GDM1 (cell line): ENCODE data around the gene CTAG1B.
"Not testable (repeated sequence)": the region's sequence is repeated elsewhere in the genome, so short reads cannot be mapped to it uniquely, and the experiment has no call there.

Source experiments
- DNase-seq: peaks from one replicate; lab custom pipeline; 2025; lab: John Stamatoyannopoulos, UW

CTAG1B gene

DNA sequence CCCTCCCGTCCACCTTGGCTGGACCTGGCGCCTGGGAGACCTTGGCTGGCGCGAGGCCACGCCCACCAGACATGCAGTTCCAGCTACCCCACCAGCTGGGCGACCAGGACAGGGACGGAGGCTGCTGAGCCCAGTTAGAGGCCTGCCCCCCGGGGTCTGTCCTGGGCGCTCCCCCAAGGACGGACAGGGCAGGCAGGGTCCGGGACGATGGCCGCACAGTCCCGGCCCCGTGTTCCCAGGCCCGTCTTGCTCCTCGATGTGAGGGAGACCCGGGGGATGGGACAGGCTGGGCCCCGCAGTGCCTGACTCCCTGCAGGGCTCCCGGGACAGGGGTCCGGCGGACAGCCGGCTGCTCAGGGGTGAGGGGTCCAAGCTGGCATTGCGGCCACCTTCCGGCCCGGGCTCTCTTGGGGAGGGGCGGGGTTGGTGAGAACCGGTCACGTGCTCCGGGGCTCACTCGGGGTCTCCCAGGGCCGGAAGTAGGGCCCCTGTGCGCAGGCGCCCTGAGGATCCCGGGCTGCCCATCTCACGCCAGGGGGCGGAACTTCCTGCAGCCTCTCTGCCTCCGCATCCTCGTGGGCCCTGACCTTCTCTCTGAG lies 34.4 kb downstream of the CTAG1B start, which contains the start of gene CTAG1A:
Gene CTAG1A (plus strand): TSS at position 549 of the 599 bp plus-strand sequence. CDS start 74 bp downstream, outside the sequence.
- DNase-seq = not testable (repeated sequence)

DNA sequence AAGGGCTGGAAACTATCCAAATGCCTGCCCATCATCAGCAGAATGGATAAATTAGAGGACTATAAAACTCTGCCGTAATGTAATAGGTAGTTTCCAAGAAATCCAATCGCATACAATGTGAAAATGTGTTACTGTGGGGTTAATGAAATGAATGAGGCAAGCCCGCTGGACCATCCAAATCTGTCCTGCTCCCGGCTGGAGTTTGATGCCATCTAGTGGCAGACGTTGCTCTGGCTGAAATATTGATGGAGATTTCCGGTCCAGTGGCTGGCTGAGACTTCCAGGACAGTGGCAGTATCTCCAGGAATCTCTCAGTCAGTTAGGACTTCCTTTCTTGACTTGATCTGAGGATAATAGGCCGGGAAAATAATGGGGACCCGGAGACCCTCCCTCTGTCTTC lies 36.1 kb downstream of the CTAG1B start:
- DNase-seq = not testable (repeated sequence)

DNA sequence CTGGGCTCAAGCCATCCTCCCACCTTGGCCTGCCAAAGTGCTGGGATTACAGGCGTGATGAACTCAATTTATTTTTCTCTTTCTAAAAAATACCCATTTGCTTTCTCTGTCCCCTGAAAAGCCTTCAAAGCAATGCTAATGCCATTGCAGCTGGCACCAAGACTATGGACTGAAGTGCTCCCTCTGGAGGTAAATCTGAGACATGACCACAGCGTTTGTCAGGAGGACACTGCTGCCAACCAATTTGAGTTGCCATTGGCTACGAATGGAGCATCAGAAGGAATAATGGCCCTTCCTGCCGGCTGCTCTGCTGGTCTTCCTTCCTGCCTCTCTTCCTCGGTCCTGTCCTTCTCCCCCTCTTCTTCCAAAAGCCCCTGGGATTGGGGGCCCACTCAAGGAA lies 44.0 kb downstream of the CTAG1B start:
- not testable (repeated sequence) for DNase-seq

DNA sequence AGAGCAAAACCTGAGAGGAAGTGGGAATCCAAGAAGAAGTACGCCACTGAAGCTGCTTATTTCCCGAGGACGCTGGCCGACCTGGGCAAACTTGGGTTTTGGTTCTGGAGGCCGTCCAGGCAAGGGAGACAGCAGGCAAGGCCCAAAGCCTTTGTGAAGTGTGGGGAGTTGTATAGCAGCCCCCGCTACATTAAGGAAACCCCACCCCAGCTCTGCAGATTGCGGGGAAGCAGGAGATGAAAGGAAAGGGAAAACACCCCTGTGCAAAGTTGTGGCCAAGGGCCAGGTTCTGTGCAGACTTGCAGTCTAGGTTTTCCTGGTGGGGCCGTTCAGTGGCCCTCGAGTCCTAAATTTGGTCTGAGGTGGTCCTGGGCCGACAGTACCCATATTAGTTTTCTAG lies 46.0 kb downstream of the CTAG1B start:
- DNase-seq = not testable (repeated sequence)

DNA sequence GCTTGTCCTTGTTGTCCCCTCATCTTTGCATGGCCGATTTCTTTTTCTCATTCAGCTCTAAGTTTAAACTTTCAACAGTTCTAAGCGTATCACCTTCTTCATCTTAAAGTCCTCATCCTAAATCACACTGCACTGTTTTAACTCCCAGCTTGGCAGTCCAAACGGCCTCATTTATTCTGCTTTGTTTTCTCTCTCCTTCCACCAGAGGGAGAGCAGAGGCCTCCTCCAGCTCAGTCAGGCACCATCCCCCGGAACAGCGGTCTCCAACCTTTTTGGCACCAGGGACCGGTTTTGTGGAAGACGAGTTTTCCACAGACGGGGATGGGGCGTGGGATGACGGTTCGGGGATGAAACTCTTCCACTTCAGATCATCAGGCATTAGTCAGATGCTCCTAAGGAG lies 48.7 kb downstream of the CTAG1B start:
- DNase-seq = not testable (repeated sequence)
